IMR-90 (cell line): ENCODE results near the gene CORO7. TPM values are rescaled to one million over a fixed set of nuclear protein-coding genes. Genes with fewer than 3 reads are reported as not detected.
A peak's percentile ranks its signal among the peaks of the same experiment; 100 is the strongest.

ENCODE experiments used
- ATAC-seq: fragments of 200-7000 bp; cut with Tn5 transposase; 2 replicates; pipeline ENCODE4 v1.9.1; 2020; ENCODE audit warnings: low read depth, mild to moderate bottlenecking, moderate library complexity
- BruUV-seq: library from RNA; stranded (reverse); fragments of 400-500 nt; replicated peaks from 2 replicates; lab custom pipeline; 2021; lab: Mats Ljungman, UMichigan
- CTCF ChIA-PET: fragments of 300-600 bp; formaldehyde crosslinking; extraction: SDS; loops from one replicate; lab custom pipeline; 2021; ENCODE audit warnings: antibody characterized with exemption; lab: Yijun Ruan, JAX
- POLR2A ChIA-PET: fragments of 300-600 bp; sonication (Branson Sonifier 250); formaldehyde crosslinking; loops from one replicate; lab custom pipeline; 2022; ENCODE audit warnings: antibody characterized with exemption; ENCODE audit not compliant: unreplicated experiment; lab: Charles Lee
- DNase-seq: peaks from one replicate; pipeline ENCODE4 v3.0.0; 2013
- H2AFZ ChIP-seq: replicated peaks from 2 replicates; pipeline ENCODE3; 2013; ENCODE audit warnings: low read length, mild to moderate bottlenecking; ENCODE audit not compliant: poor library complexity
- H2AK5ac ChIP-seq: 2 replicates; pipeline ENCODE4 v1.6.1; 2013; ENCODE audit warnings: low read depth, low read length, inconsistent platforms
- H2AK9ac ChIP-seq: replicated peaks from 2 replicates; pipeline ENCODE3; 2013; ENCODE audit warnings: mild to moderate bottlenecking, low read depth, low read length, moderate library complexity; ENCODE audit not compliant: poor library complexity
- H2BK120ac ChIP-seq: 2 replicates; pipeline ENCODE4 v1.6.1; 2013; ENCODE audit warnings: low read depth, low read length, inconsistent platforms
- H2BK15ac ChIP-seq: 3 replicates; pipeline ENCODE4 v1.6.1; 2013; ENCODE audit warnings: low read depth, low read length, inconsistent platforms
- H2BK20ac ChIP-seq: 2 replicates; pipeline ENCODE4 v1.6.1; 2013; ENCODE audit warnings: low read depth, mild to moderate bottlenecking, inconsistent platforms, low read length, moderate library complexity
- H2BK5ac ChIP-seq: 2 replicates; pipeline ENCODE4 v1.6.1; 2013; ENCODE audit warnings: mild to moderate bottlenecking, low read depth, low read length, inconsistent platforms; ENCODE audit not compliant: poor library complexity, severe bottlenecking
- H3K14ac ChIP-seq: replicated peaks from 2 replicates; pipeline ENCODE4 v1.6.1; 2013; ENCODE audit warnings: low read depth, low read length, inconsistent platforms
- H3K18ac ChIP-seq: 2 replicates; pipeline ENCODE4 v1.6.1; 2013; ENCODE audit warnings: low read depth, low read length, control low read depth
- H3K23ac ChIP-seq: 2 replicates; pipeline ENCODE4 v1.6.1; 2013; ENCODE audit warnings: low read depth, low read length, inconsistent platforms
- H3K27ac ChIP-seq: 2 replicates; pipeline ENCODE4 v1.5.1; 2013; ENCODE audit warnings: mild to moderate bottlenecking, control low read depth, low read length; ENCODE audit not compliant: insufficient read depth
- H3K27me3 ChIP-seq: 2 replicates; pipeline ENCODE4 v1.6.1; 2013; ENCODE audit warnings: low read length; ENCODE audit not compliant: control insufficient read depth, insufficient read depth
- H3K36me3 ChIP-seq: 2 replicates; pipeline ENCODE4 v1.6.1; 2013; ENCODE audit warnings: low read length, mixed read lengths; ENCODE audit not compliant: control insufficient read depth, insufficient read depth
- H3K4ac ChIP-seq: 2 replicates; pipeline ENCODE4 v1.6.1; 2013; ENCODE audit warnings: low read depth, low read length, inconsistent platforms
- H3K4me1 ChIP-seq: 2 replicates; pipeline ENCODE4 v1.6.1; 2013; ENCODE audit warnings: low read length, mixed read lengths; ENCODE audit not compliant: control insufficient read depth, insufficient read depth
- H3K4me2 ChIP-seq: 2 replicates; pipeline ENCODE4 v1.6.1; 2013; ENCODE audit warnings: low read depth, mild to moderate bottlenecking, control low read depth, low read length, moderate library complexity
- H3K4me3 ChIP-seq: 2 replicates; pipeline ENCODE4 v1.5.1; 2013; ENCODE audit warnings: low read depth, mild to moderate bottlenecking, control low read depth, low read length, moderate library complexity; ENCODE audit not compliant: insufficient read depth
- H3K56ac ChIP-seq: 2 replicates; pipeline ENCODE4 v1.6.1; 2013; ENCODE audit warnings: low read length, inconsistent platforms; ENCODE audit not compliant: insufficient read depth; ENCODE audit errors: extremely low read depth
- H3K79me1 ChIP-seq, 2 experiments: 2 replicates each; pipeline ENCODE4 v1.6.1; 2013; ENCODE audit warnings: low read length in 2 of 2, inconsistent platforms in 1 of 2, low read depth in 1 of 2
- H3K9ac ChIP-seq: 2 replicates; pipeline ENCODE4 v1.6.1; 2013; ENCODE audit warnings: low read depth, low read length, control low read depth
- H3K9me1 ChIP-seq: 2 replicates; pipeline ENCODE4 v1.6.1; 2013; ENCODE audit warnings: low read length, inconsistent platforms; ENCODE audit not compliant: insufficient read depth
- H3K9me3 ChIP-seq: 2 replicates; pipeline ENCODE4 v1.6.1; 2013; ENCODE audit warnings: low read length; ENCODE audit not compliant: control insufficient read depth, insufficient read depth
- H4K20me1 ChIP-seq: 2 replicates; pipeline ENCODE4 v1.6.1; 2013; ENCODE audit warnings: low read length, inconsistent platforms; ENCODE audit not compliant: insufficient read depth
- H4K5ac ChIP-seq: 2 replicates; pipeline ENCODE4 v1.6.1; 2013; ENCODE audit warnings: mild to moderate bottlenecking, low read depth, low read length, control low read depth
- H4K8ac ChIP-seq, 2 experiments: 2 replicates each; pipeline ENCODE4 v1.6.1; 2013; ENCODE audit warnings: low read depth in 2 of 2, low read length in 2 of 2, control low read depth in 1 of 2, inconsistent platforms in 1 of 2
- H4K91ac ChIP-seq: 2 replicates; pipeline ENCODE4 v1.6.1; 2013; ENCODE audit warnings: low read depth, low read length, inconsistent platforms; ENCODE audit not compliant: insufficient read depth
- BHLHE40 ChIP-seq: fragments of 150-350 bp; IDR thresholded peaks from 2 replicates; pipeline ENCODE4 v1.6.1; 2016; ENCODE audit warnings: mild to moderate bottlenecking, low read depth, low read length
- ELK1 ChIP-seq: fragments of 150-350 bp; IDR thresholded peaks from 2 replicates; pipeline ENCODE4 v1.6.1; 2016; ENCODE audit warnings: low read depth, mild to moderate bottlenecking, low read length, moderate library complexity, borderline replicate concordance
- WGBS, 2 experiments: methylation state at CpG; one replicate each; pipeline versions ENCODE4 v1.1.5 to v1.1.7; 2013; ENCODE audit warnings: missing lambda C conversion rate in 2 of 2; ENCODE audit not compliant: insufficient read length in 1 of 2; ENCODE audit errors: extremely low coverage in 2 of 2; 5-methylcytosine and 5-hydroxymethylcytosine counted together
- dilution Hi-C: fragments of 300-500 bp; cut with HindIII; formaldehyde crosslinking; loops from one replicate; pipeline ENCODE4 v1.14.3; 2018; ENCODE audit warnings: low sequenced_read_pairs; ENCODE audit not compliant: unreplicated experiment
- in situ Hi-C: fragments of 300-500 bp; cut with MboI; formaldehyde crosslinking; loops from 3 replicates; pipeline ENCODE4 v1.14.3; 2019; ENCODE audit warnings: low sequenced_read_pairs, inconsistent platforms, mixed read lengths
- intact Hi-C: fragments of 100-400 bp; cut with micrococcal nuclease; formaldehyde crosslinking; loops from 2 replicates; pipeline ENCODE4 v1.10.0; 2022
- polyA plus RNA-seq, 3 experiments: library from polyadenylated mRNA; depleted of rRNA; stranded (reverse); fragments of >200 nt; gene quantifications; 2 replicates each; pipeline ENCODE4 v1.2.3, GENCODE V29; 2012; ENCODE audit warnings: low replicate concordance in 1 of 3
- total RNA-seq: library from RNA; depleted of rRNA; stranded (reverse); fragments of >200 nt; gene quantifications from 2 replicates; pipeline ENCODE4 v1.2.3, GENCODE V29; 2012

Gene CORO7
- total and polyA plus RNA-seq, 2 of the 4 experiments (the other 2 are of a cell fraction), result 6.3 to 26.7 TPM

GRCh38 chr16:4314532-4315185, 101.7 kb downstream of the CORO7 start:
- Histone ChIP-seq H2BK15ac (peak overlapping the region; percentile 81; the same call in 1 of the 3 replicates), H3K27me3 (no peaks in the 10 kb centered on the region), H3K14ac (peak overlapping the region; percentile 92), H3K79me1 (peaks cover 6 to 37% of the 10 kb centered on the region in 2 experiments; a peak in 3 of 4 replicates), H2AK9ac (peak overlapping the region; percentile 98), H4K5ac (peak overlapping the region; percentile 76), H3K4me2 (peak overlapping the region; percentile 73), H2BK20ac (peak overlapping the region; percentile 84), H2AFZ (peak overlapping the region; percentile 97), H4K91ac (peak overlapping the region; percentile 89), H3K27ac (peak overlapping the region; percentile 73), H3K4me3 (peak overlapping the region; percentile 49), H3K18ac (peak overlapping the region; percentile 39), H3K9ac (peak overlapping the region; percentile 47), H2BK120ac (peak overlapping the region; percentile 89), H3K9me3 (no peaks in the 10 kb centered on the region), H4K8ac (peak overlapping the region; percentile 46 to 76; a peak in 3 of 4 replicates), H3K23ac (peak overlapping the region; percentile 47), H4K20me1 (peaks cover 32% of the 10 kb centered on the region), H3K9me1 (peaks cover 17% of the 10 kb centered on the region), H2AK5ac (peak overlapping the region; percentile 66), H2BK5ac (peak overlapping the region; percentile 86), H3K36me3 (no peaks in the 10 kb centered on the region), H3K4me1 (peaks cover 24% of the 10 kb centered on the region), H3K4ac (peak overlapping the region; percentile 94), H3K56ac (peak overlapping the region; percentile 57)
- in situ Hi-C loops, result no loop called here
- WGBS, 2 experiments, result 12% methylated on average over 18 of the region's 33 CpGs; no CpG with 5 or more reads in 1 of the 2 experiments
- intact Hi-C loops, result loop anchor here (2.0 to 5.0 kb wide), 2 partner anchors 36 to 42 kb away; partner anchors contain the start of genes PAM16 and TFAP4
- no peak for ATAC-seq
- POLR2A ChIA-PET, result no interaction called here
- CTCF ChIA-PET, result interaction anchor here (0.8 kb wide), 1 partner anchor 24 kb away, joined by 3 read pairs; no protein-coding TSS in a partner anchor
- dilution Hi-C loops, result no loop called here
- no TSS peak for BruUV-seq
- peak; percentile 56 for DNase-seq
- TF ChIP-seq ELK1, result no peak
- peak; percentile 28; the same call in 1 of the 2 replicates for TF ChIP-seq BHLHE40
